ENCODE data around the gene DCST2. TPM values are rescaled to one million over a fixed set of nuclear protein-coding genes. Genes with fewer than 3 reads are reported as not detected.

DCST2 gene
- total and polyA plus RNA-seq, 2 donors (not counting 3 experiments of a cell fraction or from before 2014, with no cell fraction given) = 0.29 to 0.51 TPM

DNA sequence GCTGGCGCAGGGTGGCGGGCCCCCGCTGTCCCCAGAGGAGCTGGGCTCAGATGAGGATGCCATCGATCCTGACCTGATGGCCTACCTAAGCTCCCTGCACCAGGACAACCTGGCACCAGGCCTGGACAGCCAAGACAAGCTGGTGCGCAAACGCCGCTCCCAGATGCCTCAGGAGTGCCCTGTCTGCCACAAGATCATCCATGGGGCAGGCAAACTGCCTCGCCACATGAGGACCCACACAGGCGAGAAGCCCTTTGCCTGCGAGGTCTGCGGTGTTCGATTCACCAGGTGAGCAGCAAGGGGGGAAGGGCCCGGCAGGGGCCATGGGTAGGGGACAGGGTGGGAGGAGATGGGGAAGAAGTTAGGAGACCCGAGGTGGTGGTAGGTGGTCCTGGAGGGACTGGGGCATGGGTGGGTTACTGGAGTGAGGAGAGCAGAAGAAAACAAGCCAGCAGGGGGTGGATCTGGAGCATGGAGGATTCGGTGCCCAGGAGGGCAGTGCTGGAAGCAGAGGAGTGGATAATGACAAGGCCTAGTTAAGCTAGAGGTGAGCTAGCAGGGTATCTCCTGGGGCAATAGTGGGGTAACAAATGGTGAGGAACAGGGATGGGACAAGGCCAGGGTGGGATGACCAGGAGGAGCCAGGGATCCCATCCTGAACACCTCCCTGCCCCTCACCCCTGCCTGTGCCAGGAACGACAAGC is 17.9 kb downstream of the DCST2 start:
- no TSS peak for BruUV-seq (replicated peaks)
- Histone ChIP-seq H3K79me2 (ENCODE audit: control insufficient read depth, insufficient read depth, low read length) (no peaks in the 10 kb centered on the region), H3K36me3 (ENCODE audit: control insufficient read depth in 2 of 2, extremely low read depth in 1 of 2, insufficient read depth in 2 of 2, low read length in 2 of 2) (peaks cover 0 to 19% of the 10 kb centered on the region in 2 experiments), H3K9me1 (replicated peaks; ENCODE audit: control insufficient read depth, extremely low read depth, insufficient read depth, low read length) (no peaks in the 10 kb centered on the region), H3K4me2 (ENCODE audit: insufficient read depth, low read length) (no peak overlapping the region), H4K20me1 (replicated peaks; ENCODE audit: control insufficient read depth, extremely low read depth, insufficient read depth, low read length) (no peaks in the 10 kb centered on the region), H3K9me3 (replicated peaks; ENCODE audit: control insufficient read depth, insufficient read depth, low read length) (no peaks in the 10 kb centered on the region), H3K27me3 (ENCODE audit: control insufficient read depth in 2 of 2, insufficient read depth in 2 of 2, low read length in 2 of 2) (no peaks in the 10 kb centered on the region), H2AFZ (ENCODE audit: low read depth, low read length) (no peak overlapping the region), H3K9ac (replicated peaks; ENCODE audit: extremely low read depth, insufficient read depth, low read length) (no peak overlapping the region), H3K27ac (ENCODE audit: insufficient read depth, low read depth, low read length) (no peak overlapping the region), H3K4me1 (ENCODE audit: control insufficient read depth, extremely low read depth, insufficient read depth, low read length) (peaks cover 9% of the 10 kb centered on the region), H3K4me3 (replicated peaks in 1 of 3; ENCODE audit: insufficient read depth in 1 of 3, low read depth in 1 of 3, low read length in 3 of 3) (no peak overlapping the region)
- dilution Hi-C loops (cut with MboI; ENCODE audit: extremely low pct_ligation_motif_present, low sequenced_read_pairs) = no loop called here
- intact Hi-C loops (cut with micrococcal nuclease) = loop anchor here (5.0 kb wide), 1 partner anchor 458 kb away; the partner anchor contains the start of gene UBE2Q1
- FAIRE-seq (no peak), DNase-seq (ENCODE audit: low read depth, low spot score) (no peak)
- CTCF ChIA-PET = interaction anchor here (0.9 to 6.4 kb wide), 14 partner anchors 10 to 456 kb away, joined by 3 to 87 read pairs (median 20); partner anchors contain the start of genes ADAM15, LENEP, PBXIP1 and PMVK
- POLR2A ChIA-PET = no interaction called here
- no peak for TF ChIP-seq MYC (IDR thresholded peaks at IDR 0.05; ENCODE audit: low read depth, low read length)
- TF ChIP-seq FOS (IDR thresholded peaks at IDR 0.05; ENCODE audit: borderline replicate concordance, insufficient read depth, low read length) = no peak
- TF ChIP-seq, protein P1, sequence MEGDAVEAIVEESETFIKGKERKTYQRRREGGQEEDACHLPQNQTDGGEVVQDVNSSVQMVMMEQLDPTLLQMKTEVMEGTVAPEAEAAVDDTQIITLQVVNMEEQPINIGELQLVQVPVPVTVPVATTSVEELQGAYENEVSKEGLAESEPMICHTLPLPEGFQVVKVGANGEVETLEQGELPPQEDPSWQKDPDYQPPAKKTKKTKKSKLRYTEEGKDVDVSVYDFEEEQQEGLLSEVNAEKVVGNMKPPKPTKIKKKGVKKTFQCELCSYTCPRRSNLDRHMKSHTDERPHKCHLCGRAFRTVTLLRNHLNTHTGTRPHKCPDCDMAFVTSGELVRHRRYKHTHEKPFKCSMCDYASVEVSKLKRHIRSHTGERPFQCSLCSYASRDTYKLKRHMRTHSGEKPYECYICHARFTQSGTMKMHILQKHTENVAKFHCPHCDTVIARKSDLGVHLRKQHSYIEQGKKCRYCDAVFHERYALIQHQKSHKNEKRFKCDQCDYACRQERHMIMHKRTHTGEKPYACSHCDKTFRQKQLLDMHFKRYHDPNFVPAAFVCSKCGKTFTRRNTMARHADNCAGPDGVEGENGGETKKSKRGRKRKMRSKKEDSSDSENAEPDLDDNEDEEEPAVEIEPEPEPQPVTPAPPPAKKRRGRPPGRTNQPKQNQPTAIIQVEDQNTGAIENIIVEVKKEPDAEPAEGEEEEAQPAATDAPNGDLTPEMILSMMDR (IDR thresholded peaks at IDR 0.05; ENCODE audit: extremely low read depth in 1 of 2, insufficient read depth in 1 of 2, low read depth in 1 of 2, low read length in 2 of 2) = no peak
- no peak for TF ChIP-seq EZH2 (IDR thresholded peaks at IDR 0.05; ENCODE audit: borderline replicate concordance, low read depth, low read length, severe bottlenecking)
- no peak for TF ChIP-seq POLR2A (IDR thresholded peaks at IDR 0.05; ENCODE audit: low read depth, low read length)
- TF ChIP-seq POLR2AphosphoS5 (IDR thresholded peaks at IDR 0.05; ENCODE audit: insufficient read depth, low read depth, low read length) = no peak
- no peak for TF ChIP-seq GATA2 (IDR thresholded peaks at IDR 0.05; ENCODE audit: insufficient read depth, insufficient read length, low read depth, low read length)
- no peak for TF ChIP-seq JUN (IDR thresholded peaks at IDR 0.05; ENCODE audit: borderline replicate concordance, insufficient read depth, insufficient read length, low read depth)
- TF ChIP-seq, protein P2, sequence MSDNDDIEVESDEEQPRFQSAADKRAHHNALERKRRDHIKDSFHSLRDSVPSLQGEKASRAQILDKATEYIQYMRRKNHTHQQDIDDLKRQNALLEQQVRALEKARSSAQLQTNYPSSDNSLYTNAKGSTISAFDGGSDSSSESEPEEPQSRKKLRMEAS (IDR thresholded peaks at IDR 0.05; ENCODE audit: insufficient read depth, insufficient read length) = no peak

Data from endothelial cell of umbilical vein (primary cell).